IMR-90 (cell line): ENCODE measurements around the gene PRICKLE2. TPM values are rescaled to one million over a fixed set of nuclear protein-coding genes. Genes with fewer than 3 reads are reported as not detected.

ENCODE experiments used
- CTCF ChIP-seq: conservative IDR thresholded peaks from 2 replicates; pipeline ENCODE4 v1.5.1; 2012; ENCODE audit warnings: mild to moderate bottlenecking, low read depth, low read length, improper control_type of control experiment
- MXI1 ChIP-seq: IDR thresholded peaks from 2 replicates; pipeline ENCODE4 v1.6.1; 2012; ENCODE audit warnings: low read depth, mild to moderate bottlenecking, low read length, moderate library complexity, borderline replicate concordance
- polyA plus RNA-seq, 3 experiments: library from polyadenylated mRNA; depleted of rRNA; stranded (reverse); fragments of >200 nt; gene quantifications; 2 replicates each; pipeline ENCODE4 v1.2.3, GENCODE V29; 2012; ENCODE audit warnings: low replicate concordance in 1 of 3
- total RNA-seq: library from RNA; depleted of rRNA; stranded (reverse); fragments of >200 nt; gene quantifications from 2 replicates; pipeline ENCODE4 v1.2.3, GENCODE V29; 2012

PRICKLE2 gene
- total and polyA plus RNA-seq, 2 of the 4 experiments (the other 2 are of a cell fraction), result 4.1 to 14.2 TPM

GRCh38 chr3:64266065-64266931 lies 41.0 kb upstream of the PRICKLE2 start (continued):
- TF ChIP-seq CTCF (no peak), MXI1 (no peak)
